ENCODE data around the gene MEST.

The MEST gene

DNA sequence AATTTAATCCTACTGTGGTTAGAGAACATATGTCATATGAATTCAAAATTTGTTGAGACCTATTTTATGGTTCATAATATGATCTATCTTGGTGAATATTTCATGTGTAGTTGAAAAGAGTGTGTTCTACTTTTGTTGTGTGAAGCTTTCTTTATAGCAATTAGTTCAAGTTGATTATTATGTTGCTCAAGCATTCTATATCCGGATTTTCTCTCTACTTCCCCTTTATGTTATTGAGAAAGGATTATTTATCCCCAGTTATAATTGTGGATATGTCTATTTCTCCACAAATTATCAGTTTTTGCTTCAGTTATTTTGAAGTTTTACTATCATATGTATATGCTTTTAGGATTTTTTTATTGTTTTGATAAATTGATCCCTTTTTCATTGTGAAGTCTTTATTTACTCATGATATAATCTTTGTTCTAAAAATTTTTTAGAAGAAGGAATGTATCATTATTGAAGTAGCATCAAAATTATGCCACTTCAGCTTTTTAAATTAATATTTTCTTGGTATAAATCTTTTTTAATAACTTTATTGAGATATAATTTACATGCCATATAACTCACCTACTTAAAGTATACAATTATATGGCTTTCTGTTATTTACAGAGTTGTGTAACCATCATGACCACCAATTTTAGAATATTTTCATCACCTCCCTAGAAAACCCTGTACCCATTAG lies 12.0 kb upstream of the MEST start:
- no peak for ATAC-seq
- no peak for TF ChIP-seq TCF4 (CRISPR knock-in tag; IDR thresholded peaks at IDR 0.05; ENCODE audit: borderline replicate concordance)
- TF ChIP-seq, protein P1, sequence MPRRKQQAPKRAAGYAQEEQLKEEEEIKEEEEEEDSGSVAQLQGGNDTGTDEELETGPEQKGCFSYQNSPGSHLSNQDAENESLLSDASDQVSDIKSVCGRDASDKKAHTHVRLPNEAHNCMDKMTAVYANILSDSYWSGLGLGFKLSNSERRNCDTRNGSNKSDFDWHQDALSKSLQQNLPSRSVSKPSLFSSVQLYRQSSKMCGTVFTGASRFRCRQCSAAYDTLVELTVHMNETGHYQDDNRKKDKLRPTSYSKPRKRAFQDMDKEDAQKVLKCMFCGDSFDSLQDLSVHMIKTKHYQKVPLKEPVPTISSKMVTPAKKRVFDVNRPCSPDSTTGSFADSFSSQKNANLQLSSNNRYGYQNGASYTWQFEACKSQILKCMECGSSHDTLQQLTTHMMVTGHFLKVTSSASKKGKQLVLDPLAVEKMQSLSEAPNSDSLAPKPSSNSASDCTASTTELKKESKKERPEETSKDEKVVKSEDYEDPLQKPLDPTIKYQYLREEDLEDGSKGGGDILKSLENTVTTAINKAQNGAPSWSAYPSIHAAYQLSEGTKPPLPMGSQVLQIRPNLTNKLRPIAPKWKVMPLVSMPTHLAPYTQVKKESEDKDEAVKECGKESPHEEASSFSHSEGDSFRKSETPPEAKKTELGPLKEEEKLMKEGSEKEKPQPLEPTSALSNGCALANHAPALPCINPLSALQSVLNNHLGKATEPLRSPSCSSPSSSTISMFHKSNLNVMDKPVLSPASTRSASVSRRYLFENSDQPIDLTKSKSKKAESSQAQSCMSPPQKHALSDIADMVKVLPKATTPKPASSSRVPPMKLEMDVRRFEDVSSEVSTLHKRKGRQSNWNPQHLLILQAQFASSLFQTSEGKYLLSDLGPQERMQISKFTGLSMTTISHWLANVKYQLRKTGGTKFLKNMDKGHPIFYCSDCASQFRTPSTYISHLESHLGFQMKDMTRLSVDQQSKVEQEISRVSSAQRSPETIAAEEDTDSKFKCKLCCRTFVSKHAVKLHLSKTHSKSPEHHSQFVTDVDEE (CRISPR knock-in tag; IDR thresholded peaks at IDR 0.05): no peak
- TF ChIP-seq OSR1 (CRISPR knock-in tag; IDR thresholded peaks at IDR 0.05): no peak
- TF ChIP-seq, protein P2, sequence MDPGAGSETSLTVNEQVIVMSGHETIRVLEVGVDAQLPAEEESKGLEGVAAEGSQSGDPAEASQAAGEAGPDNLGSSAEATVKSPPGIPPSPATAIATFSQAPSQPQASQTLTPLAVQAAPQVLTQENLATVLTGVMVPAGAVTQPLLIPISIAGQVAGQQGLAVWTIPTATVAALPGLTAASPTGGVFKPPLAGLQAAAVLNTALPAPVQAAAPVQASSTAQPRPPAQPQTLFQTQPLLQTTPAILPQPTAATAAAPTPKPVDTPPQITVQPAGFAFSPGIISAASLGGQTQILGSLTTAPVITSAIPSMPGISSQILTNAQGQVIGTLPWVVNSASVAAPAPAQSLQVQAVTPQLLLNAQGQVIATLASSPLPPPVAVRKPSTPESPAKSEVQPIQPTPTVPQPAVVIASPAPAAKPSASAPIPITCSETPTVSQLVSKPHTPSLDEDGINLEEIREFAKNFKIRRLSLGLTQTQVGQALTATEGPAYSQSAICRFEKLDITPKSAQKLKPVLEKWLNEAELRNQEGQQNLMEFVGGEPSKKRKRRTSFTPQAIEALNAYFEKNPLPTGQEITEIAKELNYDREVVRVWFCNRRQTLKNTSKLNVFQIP (CRISPR knock-in tag; IDR thresholded peaks at IDR 0.05; ENCODE audit: borderline replicate concordance, low read depth): no peak
- no peak for TF ChIP-seq ZFP30 (CRISPR knock-in tag; IDR thresholded peaks at IDR 0.05)
- no peak for TF ChIP-seq ZFP3 (CRISPR knock-in tag; IDR thresholded peaks at IDR 0.05)
- TF ChIP-seq, protein P3, sequence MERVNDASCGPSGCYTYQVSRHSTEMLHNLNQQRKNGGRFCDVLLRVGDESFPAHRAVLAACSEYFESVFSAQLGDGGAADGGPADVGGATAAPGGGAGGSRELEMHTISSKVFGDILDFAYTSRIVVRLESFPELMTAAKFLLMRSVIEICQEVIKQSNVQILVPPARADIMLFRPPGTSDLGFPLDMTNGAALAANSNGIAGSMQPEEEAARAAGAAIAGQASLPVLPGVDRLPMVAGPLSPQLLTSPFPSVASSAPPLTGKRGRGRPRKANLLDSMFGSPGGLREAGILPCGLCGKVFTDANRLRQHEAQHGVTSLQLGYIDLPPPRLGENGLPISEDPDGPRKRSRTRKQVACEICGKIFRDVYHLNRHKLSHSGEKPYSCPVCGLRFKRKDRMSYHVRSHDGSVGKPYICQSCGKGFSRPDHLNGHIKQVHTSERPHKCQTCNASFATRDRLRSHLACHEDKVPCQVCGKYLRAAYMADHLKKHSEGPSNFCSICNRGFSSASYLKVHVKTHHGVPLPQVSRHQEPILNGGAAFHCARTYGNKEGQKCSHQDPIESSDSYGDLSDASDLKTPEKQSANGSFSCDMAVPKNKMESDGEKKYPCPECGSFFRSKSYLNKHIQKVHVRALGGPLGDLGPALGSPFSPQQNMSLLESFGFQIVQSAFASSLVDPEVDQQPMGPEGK (CRISPR knock-in tag; IDR thresholded peaks at IDR 0.05; ENCODE audit: borderline replicate concordance): no peak
- TF ChIP-seq TOX (CRISPR knock-in tag; IDR thresholded peaks at IDR 0.05; ENCODE audit: borderline replicate concordance): no peak
- no peak for TF ChIP-seq PPARA (CRISPR knock-in tag; IDR thresholded peaks at IDR 0.05; ENCODE audit: borderline replicate concordance)
- no peak for TF ChIP-seq RARB (CRISPR knock-in tag; IDR thresholded peaks at IDR 0.05)
- TF ChIP-seq ESRRG (CRISPR knock-in tag; IDR thresholded peaks at IDR 0.05): no peak
- TF ChIP-seq, protein P4, sequence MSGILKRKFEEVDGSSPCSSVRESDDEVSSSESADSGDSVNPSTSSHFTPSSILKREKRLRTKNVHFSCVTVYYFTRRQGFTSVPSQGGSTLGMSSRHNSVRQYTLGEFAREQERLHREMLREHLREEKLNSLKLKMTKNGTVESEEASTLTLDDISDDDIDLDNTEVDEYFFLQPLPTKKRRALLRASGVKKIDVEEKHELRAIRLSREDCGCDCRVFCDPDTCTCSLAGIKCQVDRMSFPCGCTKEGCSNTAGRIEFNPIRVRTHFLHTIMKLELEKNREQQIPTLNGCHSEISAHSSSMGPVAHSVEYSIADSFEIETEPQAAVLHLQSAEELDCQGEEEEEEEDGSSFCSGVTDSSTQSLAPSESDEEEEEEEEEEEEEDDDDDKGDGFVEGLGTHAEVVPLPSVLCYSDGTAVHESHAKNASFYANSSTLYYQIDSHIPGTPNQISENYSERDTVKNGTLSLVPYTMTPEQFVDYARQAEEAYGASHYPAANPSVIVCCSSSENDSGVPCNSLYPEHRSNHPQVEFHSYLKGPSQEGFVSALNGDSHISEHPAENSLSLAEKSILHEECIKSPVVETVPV (CRISPR knock-in tag; IDR thresholded peaks at IDR 0.05): no peak
- TF ChIP-seq ARNTL (CRISPR knock-in tag; IDR thresholded peaks at IDR 0.05; ENCODE audit: borderline replicate concordance, low read depth): no peak
- TF ChIP-seq, protein P5, sequence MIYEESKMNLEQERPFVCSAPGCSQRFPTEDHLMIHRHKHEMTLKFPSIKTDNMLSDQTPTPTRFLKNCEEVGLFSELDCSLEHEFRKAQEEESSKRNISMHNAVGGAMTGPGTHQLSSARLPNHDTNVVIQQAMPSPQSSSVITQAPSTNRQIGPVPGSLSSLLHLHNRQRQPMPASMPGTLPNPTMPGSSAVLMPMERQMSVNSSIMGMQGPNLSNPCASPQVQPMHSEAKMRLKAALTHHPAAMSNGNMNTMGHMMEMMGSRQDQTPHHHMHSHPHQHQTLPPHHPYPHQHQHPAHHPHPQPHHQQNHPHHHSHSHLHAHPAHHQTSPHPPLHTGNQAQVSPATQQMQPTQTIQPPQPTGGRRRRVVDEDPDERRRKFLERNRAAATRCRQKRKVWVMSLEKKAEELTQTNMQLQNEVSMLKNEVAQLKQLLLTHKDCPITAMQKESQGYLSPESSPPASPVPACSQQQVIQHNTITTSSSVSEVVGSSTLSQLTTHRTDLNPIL (CRISPR knock-in tag; IDR thresholded peaks at IDR 0.05; ENCODE audit: low read depth): no peak
- no peak for TF ChIP-seq ISL1 (CRISPR knock-in tag; IDR thresholded peaks at IDR 0.05)
- no peak for TF ChIP-seq ZNF70 (CRISPR knock-in tag; IDR thresholded peaks at IDR 0.05)
- no peak for TF ChIP-seq ZC3H10 (CRISPR knock-in tag; IDR thresholded peaks at IDR 0.05)
- TF ChIP-seq SNAI2 (CRISPR knock-in tag; IDR thresholded peaks at IDR 0.05): no peak

DNA sequence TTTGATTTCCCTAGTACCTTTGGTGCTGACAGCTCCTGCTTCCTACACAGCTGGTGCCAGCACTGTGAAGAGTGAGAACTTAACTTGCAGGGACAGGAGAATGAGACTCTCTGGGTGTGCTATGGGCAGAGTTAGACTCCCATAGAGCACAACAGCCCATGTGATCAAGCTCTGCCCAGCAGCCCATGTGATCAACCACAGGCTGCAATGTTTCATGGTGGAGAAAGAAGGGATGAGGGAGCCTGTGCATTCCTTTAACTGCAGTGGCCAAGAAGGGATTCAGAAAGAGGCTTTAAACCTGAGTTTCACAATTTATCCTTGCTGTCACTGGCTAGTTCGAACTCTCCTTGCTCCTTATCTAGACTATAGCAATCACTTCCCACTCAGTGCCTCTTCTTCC lies 10.0 kb upstream of the MEST start:
- ATAC-seq: peak; percentile 83
- TF ChIP-seq ESRRG (CRISPR knock-in tag; IDR thresholded peaks at IDR 0.05) (no peak), ZNF8 (CRISPR knock-in tag; IDR thresholded peaks at IDR 0.05) (no peak), ZC3H10 (CRISPR knock-in tag; IDR thresholded peaks at IDR 0.05) (no peak), BACH2 (CRISPR knock-in tag; IDR thresholded peaks at IDR 0.05; ENCODE audit: borderline replicate concordance) (no peak), RARB (CRISPR knock-in tag; IDR thresholded peaks at IDR 0.05) (no peak), SNAI2 (CRISPR knock-in tag; IDR thresholded peaks at IDR 0.05) (no peak), OSR1 (CRISPR knock-in tag; IDR thresholded peaks at IDR 0.05) (no peak), ISL1 (CRISPR knock-in tag; IDR thresholded peaks at IDR 0.05) (no peak)
- TF ChIP-seq, protein P3 (CRISPR knock-in tag; IDR thresholded peaks at IDR 0.05; ENCODE audit: borderline replicate concordance): no peak
- TF ChIP-seq, protein P5 (CRISPR knock-in tag; IDR thresholded peaks at IDR 0.05; ENCODE audit: low read depth): no peak
- TF ChIP-seq, protein P4 (CRISPR knock-in tag; IDR thresholded peaks at IDR 0.05): no peak
- TF ChIP-seq, protein P1 (CRISPR knock-in tag; IDR thresholded peaks at IDR 0.05): no peak

All from SK-N-SH treated with all-trans-retinoic acid at 6 μM for 48 hours (cell line).